ENCODE results near the gene TAF4. TPM values are rescaled to one million over a fixed set of nuclear protein-coding genes. Genes with fewer than 3 reads are reported as not detected.

TAF4 gene
- total and polyA plus RNA-seq, 2 donors (not counting 1 experiment from before 2014, with no cell fraction given), result 2.6 to 3.0 TPM

GRCh38 chr20:61950641-61951071 lies 115.0 kb downstream of the TAF4 start:
- Histone ChIP-seq H3K36me3 (ENCODE audit: control insufficient read depth, insufficient read depth, low read length) (no peaks in the 10 kb centered on the region), H3K27ac (ENCODE audit: insufficient read depth, low read length) (no peak overlapping the region), H2AFZ (ENCODE audit: low read length) (no peak overlapping the region), H3K4me3 (replicated peaks in 1 of 4; ENCODE audit: control extremely low read depth in 1 of 4, insufficient read depth in 1 of 4, low read depth in 3 of 4, low read length in 4 of 4) (no peak overlapping the region), H3K4me1 (ENCODE audit: control insufficient read depth, extremely low read depth, insufficient read depth, low read length) (no peaks in the 10 kb centered on the region), H3K4me2 (ENCODE audit: extremely low read depth, insufficient read depth, low read length) (no peak overlapping the region), H3K79me2 (ENCODE audit: control insufficient read depth, insufficient read depth, low read length) (no peaks in the 10 kb centered on the region), H3K9me3 (ENCODE audit: control insufficient read depth, insufficient read depth, low read depth, low read length) (no peaks in the 10 kb centered on the region), H3K9ac (ENCODE audit: insufficient read depth, low read length) (no peak overlapping the region), H3K27me3 (ENCODE audit: control insufficient read depth, insufficient read depth, low read length) (no peaks in the 10 kb centered on the region), H4K20me1 (ENCODE audit: control insufficient read depth, extremely low read depth, insufficient read depth, low read length) (no peaks in the 10 kb centered on the region)
- TF ChIP-seq CTCF (conservative IDR thresholded peaks at IDR 0.05 in 1 of 2, IDR thresholded peaks at IDR 0.05 in 1 of 2; ENCODE audit: low read depth in 1 of 2, low read length in 2 of 2), result no peak
- no peak for TF ChIP-seq EZH2 (IDR thresholded peaks at IDR 0.05; ENCODE audit: low read length, missing control alignments)
- DNase-seq (ENCODE audit: low read depth in 2 of 2), result no peak

GRCh38 chr20:61949714-61950640 lies 115.7 kb downstream of the TAF4 start:
- Histone ChIP-seq H3K27me3 (ENCODE audit: control insufficient read depth, insufficient read depth, low read length) (no peaks in the 10 kb centered on the region), H3K4me1 (ENCODE audit: control insufficient read depth, extremely low read depth, insufficient read depth, low read length) (no peaks in the 10 kb centered on the region), H3K4me3 (replicated peaks in 1 of 4; ENCODE audit: control extremely low read depth in 1 of 4, insufficient read depth in 1 of 4, low read depth in 3 of 4, low read length in 4 of 4) (no peak overlapping the region), H3K4me2 (ENCODE audit: extremely low read depth, insufficient read depth, low read length) (no peak overlapping the region), H3K9me3 (ENCODE audit: control insufficient read depth, insufficient read depth, low read depth, low read length) (no peaks in the 10 kb centered on the region), H3K9ac (ENCODE audit: insufficient read depth, low read length) (no peak overlapping the region), H3K79me2 (ENCODE audit: control insufficient read depth, insufficient read depth, low read length) (no peaks in the 10 kb centered on the region), H4K20me1 (ENCODE audit: control insufficient read depth, extremely low read depth, insufficient read depth, low read length) (no peaks in the 10 kb centered on the region), H3K36me3 (ENCODE audit: control insufficient read depth, insufficient read depth, low read length) (no peaks in the 10 kb centered on the region), H3K27ac (ENCODE audit: insufficient read depth, low read length) (no peak overlapping the region), H2AFZ (ENCODE audit: low read length) (no peak overlapping the region)
- DNase-seq (ENCODE audit: low read depth in 2 of 2), result no peak
- no peak for TF ChIP-seq CTCF (conservative IDR thresholded peaks at IDR 0.05 in 1 of 2, IDR thresholded peaks at IDR 0.05 in 1 of 2; ENCODE audit: low read depth in 1 of 2, low read length in 2 of 2)
- no peak for TF ChIP-seq EZH2 (IDR thresholded peaks at IDR 0.05; ENCODE audit: low read length, missing control alignments)

- no peak overlapping the region for H3K4me2 ChIP-seq (ENCODE audit: extremely low read depth, insufficient read depth, low read length)
- H3K36me3 ChIP-seq (ENCODE audit: control insufficient read depth, insufficient read depth, low read length), result no peaks in the 10 kb centered on the region
- H3K27ac ChIP-seq (ENCODE audit: insufficient read depth, low read length), result no peak overlapping the region
- H3K9me3 ChIP-seq (ENCODE audit: control insufficient read depth, insufficient read depth, low read depth, low read length), result no peaks in the 10 kb centered on the region
- H3K9ac ChIP-seq (ENCODE audit: insufficient read depth, low read length), result no peak overlapping the region
- no peak overlapping the region for H3K4me3 ChIP-seq (replicated peaks in 1 of 4; ENCODE audit: control extremely low read depth in 1 of 4, insufficient read depth in 1 of 4, low read depth in 3 of 4, low read length in 4 of 4)
- H4K20me1 ChIP-seq (ENCODE audit: control insufficient read depth, extremely low read depth, insufficient read depth, low read length), result no peaks in the 10 kb centered on the region
- no peak for TF ChIP-seq CTCF (conservative IDR thresholded peaks at IDR 0.05 in 1 of 2, IDR thresholded peaks at IDR 0.05 in 1 of 2; ENCODE audit: low read depth in 1 of 2, low read length in 2 of 2)
- TF ChIP-seq EZH2 (IDR thresholded peaks at IDR 0.05; ENCODE audit: low read length, missing control alignments), result no peak
- no peak for DNase-seq (ENCODE audit: low read depth in 2 of 2)
- no peaks in the 10 kb centered on the region for H3K27me3 ChIP-seq (ENCODE audit: control insufficient read depth, insufficient read depth, low read length)
- no peaks in the 10 kb centered on the region for H3K4me1 ChIP-seq (ENCODE audit: control insufficient read depth, extremely low read depth, insufficient read depth, low read length)
- H3K79me2 ChIP-seq (ENCODE audit: control insufficient read depth, insufficient read depth, low read length), result no peaks in the 10 kb centered on the region
- H2AFZ ChIP-seq (ENCODE audit: low read length), result no peak overlapping the region
Observed at GRCh38 chr20:61949363-61949713, 116.3 kb downstream of the TAF4 start.

Measured in fibroblast of lung (primary cell).